DMS114 treated with DMSO at 0.1 percent for 48 hours (cell line): ENCODE data around the gene FRMPD4.
"Not testable (repeated sequence)": the region's sequence is repeated elsewhere in the genome, so short reads cannot be mapped to it uniquely, and the experiment has no call there.

ENCODE experiments used
- DNase-seq: peaks from one replicate; lab custom pipeline; 2025; ENCODE audit not compliant: unreplicated experiment; lab: John Stamatoyannopoulos, UW

The FRMPD4 gene

DNA sequence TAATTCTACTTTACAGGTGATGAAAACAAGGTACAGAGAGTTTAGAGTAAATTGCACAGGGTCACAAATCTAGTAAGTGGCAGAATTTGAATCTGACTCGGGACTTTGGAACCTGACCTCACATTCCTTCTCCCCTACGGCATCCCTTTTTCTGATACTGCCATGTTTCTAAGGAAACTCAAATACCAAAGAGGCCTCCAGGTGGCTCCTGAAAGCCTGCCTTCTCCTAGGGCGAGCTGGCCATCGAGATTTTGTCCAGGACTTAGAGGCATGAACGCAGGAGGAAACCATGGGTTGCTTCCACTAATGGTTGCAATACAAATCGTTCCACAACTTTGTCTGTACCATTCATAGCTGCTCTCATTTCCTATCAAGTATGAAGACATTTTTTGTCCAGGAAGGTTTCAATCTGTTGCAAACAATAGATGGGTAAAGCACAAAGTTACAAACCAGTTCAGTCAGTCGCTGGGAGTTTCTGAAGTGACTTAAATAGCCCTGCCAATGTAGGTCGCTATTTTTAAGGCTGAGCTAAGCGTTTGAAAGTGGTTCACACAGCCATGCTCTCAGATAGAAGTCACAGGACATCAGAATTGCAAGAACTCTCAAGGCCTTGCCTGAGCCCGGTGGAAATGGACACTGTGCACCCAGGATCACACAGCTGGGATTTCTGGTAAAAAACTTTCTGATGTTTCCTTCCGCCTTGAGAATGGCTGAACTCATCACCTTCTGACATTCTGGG lies 356.3 kb downstream of the FRMPD4 start:
- DNase-seq: no peak

DNA sequence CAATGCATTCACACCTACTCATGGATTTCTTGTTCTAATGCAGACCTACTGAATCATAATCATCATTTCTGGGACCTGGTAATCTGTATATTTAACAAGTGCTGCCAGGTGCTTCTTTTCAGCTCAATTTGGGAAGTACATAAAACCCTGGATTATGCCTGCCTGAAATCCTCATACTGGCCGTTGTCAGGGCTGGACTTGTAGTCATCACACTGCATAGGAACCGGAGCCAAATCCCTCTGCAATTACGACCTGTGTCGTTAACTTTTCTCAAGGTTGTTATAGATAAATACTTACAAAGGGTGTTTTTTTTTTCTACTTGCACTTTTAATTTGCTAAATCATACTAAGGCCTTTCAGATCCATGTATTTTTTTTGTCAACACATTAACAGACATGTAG lies 358.1 kb downstream of the FRMPD4 start:
- no peak for DNase-seq

DNA sequence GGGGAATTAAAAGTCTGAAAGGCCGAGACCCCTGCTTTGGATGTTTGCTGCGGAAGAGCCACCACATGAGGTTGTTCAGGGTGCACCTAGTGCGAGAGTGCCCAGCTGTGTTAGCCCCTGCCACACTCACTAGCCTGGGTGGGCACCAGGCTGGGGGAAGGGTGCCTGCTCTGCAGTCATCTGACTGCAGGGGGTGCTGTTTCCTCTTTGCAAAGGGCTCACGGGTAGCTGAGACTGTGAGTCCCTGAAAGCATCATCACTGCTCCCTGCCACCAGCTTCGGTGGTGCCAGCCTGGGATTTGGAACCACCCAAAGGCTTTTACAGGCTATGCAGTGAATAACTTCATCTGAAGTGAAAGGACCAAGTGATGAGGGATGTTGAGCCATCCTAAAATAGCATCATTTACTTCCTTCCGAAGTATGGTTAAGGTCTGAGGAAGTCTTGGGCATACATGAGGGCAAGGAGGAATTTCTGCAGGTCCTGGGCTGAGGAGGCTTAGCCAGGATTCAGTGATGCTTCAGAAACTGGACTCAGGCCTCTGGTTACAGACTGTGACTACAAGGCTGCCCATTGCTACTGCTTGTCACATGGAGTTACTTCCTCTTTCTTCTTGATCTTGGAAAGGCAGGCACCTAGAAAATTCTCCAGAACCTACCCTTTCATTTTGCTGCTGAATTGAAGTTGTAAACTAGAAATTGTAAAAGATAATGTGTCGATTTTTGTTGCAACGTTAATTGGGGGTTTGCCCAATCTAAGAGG lies 359.7 kb downstream of the FRMPD4 start:
- no peak for DNase-seq

DNA sequence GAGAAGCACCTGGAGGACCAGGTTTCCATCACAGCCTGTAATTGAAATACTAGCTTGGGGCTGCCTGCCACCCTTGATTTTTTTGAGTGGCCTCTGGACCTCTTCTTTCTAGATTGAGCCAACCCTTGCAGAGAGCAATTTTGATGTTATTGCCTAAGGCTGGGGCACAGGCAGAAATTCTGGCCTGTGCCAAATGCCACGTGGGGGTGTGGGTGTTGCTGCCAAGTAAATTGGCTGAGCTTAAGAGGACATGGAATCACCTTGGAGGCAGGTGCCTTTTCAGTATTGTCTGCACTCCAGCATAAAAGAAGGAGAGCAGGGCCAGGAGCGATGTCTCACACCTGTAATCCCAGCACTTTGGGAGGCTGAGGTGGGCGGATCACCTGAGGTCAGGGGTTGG lies 366.9 kb downstream of the FRMPD4 start:
- no peak for DNase-seq

DNA sequence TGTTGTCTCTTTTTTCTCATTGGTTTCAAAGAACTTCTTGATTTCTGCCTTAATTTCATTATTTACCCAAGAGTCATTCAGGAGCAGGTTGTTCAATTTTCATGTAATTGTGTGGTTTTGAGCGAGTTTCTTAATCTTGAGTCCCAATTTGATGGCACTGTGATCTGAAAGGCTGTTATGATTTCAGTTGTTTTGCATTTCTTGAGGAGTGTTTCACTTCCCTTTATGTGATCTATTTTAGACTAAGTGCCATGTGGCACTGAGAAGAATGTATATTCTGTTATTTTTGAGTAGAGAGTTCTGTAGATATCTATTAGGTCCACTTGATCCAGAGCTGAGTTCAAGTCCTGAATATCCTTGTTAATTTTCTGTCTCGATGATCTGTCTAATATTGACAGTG lies 377.1 kb downstream of the FRMPD4 start:
- DNase-seq: not testable (repeated sequence)

DNA sequence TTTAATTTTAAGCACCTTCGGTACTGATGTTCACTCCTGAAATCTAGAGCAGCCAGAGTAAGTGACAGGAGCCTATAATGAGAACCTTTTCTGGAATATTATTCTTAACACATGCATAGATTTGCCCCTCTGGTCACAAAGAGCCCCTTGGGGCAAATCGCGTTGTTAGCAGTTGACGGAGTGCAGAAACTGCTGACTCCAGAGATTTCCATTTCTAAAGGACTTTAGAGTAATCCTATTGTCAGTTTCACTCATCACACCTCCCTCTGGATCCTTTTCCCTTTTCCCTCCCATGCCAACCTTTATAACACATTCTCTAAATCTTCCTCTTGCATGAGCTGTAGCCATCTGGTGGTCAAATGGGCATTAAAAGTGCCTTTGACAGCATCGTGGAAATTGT lies 388.0 kb downstream of the FRMPD4 start:
- no peak for DNase-seq

DNA sequence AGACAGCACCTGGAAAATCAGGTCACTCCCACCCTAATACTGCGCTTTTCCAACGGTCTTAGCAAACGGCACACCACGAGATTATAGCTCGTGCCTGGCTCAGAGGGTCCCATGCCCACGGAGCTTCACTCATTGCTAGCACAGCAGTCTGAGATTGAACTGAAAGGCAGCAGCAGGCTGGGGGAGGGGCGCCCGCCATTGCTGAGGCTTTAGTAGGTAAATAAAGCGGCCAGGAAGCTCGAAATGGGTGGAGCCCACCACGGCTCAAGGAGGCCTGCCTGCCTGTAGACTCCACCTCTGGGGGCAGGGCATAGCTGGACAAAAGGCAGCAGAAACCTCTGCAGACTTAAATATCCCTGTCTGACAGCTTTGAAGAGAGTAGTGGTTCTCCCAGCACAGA lies 399.8 kb downstream of the FRMPD4 start:
- DNase-seq: not testable (repeated sequence)

DNA sequence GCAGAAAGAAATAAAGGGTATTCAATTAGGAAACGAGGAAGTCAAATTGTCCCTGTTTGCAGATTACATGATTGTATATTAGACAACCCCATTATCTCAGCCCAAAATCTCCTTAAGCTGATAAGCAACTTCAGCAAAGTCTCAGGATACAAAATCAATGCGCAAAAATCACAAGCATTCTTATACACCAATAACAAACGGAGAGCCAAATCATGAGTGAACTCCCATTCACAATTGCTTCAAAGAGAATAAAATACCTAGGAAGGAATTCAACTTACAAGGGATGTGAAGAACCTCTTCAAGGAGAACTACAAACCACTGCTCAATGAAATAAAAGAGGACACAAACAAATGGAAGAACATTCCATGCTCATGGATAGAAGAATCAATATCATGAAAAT lies 404.0 kb downstream of the FRMPD4 start:
- not testable (repeated sequence) for DNase-seq

DNA sequence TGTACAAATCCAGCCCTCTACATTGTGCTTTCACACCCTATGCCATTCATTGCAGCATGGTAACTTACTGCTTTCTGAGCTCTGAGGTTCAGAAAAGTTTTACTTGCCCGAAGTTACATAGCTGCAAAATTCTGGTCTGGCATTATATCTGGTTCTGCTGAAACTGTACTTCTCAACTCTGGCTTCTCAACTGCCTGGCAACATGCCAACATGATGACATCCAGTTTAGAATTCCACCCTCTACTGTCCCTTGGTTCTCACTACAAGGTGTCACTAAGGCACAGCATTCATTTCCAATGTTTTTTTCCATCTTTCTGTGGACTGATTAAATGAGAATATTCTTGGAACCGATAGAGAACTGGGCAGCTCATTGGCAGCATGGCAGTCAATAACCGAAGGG lies 410.1 kb downstream of the FRMPD4 start:
- DNase-seq: no peak

DNA sequence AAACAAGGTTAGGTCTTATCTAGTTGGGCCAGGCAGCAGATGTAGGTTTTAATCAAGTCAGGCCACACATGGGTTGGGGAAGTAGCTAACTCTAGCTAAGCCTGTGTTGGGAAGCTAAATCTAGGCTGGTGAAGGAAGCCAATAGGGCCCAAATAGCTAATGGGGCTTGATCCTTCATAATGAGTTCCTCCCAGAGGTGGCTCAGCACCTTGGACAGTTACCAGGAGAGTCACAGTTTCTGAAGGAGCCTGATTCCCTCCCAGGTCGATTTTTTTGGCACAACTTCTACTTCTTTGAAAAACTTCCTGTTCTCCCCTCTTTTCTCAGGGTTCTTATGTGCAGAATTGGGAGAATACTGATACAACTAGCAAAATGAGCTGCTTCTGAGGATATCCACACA lies 410.5 kb downstream of the FRMPD4 start:
- no peak for DNase-seq

DNA sequence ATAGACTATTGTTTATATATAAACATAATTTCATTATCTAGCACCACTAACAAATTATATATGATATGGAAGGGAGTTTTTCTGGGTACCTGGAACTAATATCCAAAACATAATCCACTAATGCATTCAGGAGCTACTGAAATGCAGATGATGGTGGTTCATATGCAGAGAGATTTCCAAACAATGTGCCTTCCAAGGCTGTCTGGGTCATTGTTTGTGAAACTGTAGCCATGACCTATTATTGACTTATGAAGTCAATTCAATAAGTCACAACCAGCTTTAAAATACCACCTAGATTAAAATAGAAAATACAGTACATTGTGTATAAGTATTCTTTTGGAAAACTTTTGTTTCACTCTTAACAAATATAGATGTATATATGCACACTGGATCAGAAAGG lies 415.9 kb downstream of the FRMPD4 start:
- DNase-seq: no peak

DNA sequence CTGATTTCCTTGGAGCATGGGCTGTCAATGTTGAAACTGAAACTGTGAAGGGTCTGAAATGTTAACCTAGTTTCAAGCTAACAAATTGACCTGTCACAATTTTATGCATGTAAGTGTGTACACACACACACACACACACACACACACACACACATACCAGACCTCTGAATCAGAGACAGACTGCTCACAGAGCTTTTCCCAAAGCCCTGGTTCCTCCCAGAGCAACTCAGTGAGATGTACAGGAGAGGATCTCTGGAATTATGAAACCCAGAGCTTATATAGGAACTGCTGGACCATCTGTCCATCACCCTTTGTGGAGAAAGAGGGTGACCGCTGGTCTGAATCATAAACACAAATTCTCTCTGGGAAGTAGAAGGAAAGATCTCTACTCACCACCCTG lies 424.8 kb downstream of the FRMPD4 start:
- no peak for DNase-seq

DNA sequence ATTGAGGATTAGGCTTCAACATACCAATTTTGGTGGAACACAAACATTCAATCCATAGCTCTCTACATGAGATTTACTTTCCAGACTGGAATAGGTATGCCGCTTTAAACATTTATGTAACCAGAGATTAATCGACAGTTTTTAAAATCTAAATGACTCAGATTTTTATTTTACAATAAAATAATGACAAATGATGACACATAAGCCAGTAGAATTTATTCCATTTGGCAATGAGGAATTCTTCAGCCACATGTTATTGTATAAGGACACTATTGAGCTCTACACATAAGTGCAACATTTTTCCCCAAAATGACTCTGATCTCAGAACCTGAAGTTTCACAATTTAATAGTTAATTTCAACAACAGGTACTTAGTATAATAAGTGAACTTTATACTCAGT lies 425.9 kb downstream of the FRMPD4 start:
- DNase-seq: no peak

DNA sequence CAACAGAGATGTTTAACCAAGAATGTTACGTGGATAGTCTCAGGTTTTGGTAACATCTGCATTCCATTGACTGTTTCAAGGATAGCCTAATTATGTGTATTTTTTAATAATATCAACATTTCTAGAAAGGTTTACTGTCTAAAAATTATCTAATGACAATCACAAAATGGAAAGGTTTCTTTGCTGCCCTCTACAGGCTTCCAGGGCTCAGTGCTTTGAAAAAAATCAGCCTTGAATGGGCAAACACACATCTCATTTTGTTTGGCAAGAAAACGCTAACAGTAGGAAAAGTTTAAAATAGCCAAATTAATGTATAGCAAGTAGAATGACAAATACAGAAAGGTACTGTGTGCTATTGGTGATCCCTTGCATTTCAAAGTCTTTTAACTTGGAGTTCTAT lies 429.6 kb downstream of the FRMPD4 start:
- DNase-seq: no peak

DNA sequence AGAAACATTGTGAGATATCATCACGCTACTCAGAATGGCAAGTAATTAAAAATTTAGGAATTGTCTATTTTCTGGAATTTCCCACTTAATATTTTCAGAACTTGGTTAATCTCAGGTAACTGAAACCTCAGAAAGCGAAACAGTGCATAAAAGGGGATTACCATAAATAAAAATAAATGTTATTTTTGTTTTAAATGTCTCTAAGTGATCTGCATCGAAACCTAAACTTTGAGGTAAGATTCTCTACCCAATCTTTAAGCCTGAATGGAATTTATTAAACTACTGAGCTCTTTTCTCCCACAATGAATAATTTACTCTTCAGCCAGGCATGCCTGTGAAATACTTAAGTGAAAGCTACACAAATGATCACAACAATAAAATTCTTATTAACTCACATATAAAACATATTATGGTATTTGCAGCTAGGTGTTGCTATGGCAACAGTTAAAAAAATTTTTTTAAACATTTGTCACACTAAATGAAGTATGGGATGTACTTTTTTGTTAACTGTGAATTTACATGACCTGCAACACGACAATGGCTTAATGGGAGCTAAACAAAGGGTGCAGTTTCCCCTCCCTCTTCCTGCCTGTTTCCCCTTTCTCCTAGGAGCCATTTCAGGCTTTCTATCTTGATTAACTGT lies 432.7 kb downstream of the FRMPD4 start:
- no peak for DNase-seq

DNA sequence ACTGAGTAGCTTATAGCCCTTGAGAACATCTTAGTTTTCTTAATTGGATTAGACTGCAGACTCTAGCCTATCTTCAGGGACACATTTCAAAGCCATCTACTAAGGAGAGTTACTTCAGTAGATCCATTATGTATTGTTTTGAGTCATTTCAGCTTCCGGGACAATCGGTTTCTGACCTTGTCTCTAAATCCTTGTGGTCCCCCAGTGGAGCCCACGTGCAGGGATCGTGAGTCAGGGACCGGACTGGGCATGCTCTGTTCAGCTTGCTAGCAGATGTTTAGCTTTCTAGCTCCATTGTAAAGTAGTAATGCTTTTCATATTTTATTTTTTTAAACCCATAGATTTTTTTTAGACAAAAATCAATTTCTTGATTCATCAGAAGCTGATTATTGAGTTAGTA lies 441.0 kb downstream of the FRMPD4 start:
- DNase-seq: no peak

DNA sequence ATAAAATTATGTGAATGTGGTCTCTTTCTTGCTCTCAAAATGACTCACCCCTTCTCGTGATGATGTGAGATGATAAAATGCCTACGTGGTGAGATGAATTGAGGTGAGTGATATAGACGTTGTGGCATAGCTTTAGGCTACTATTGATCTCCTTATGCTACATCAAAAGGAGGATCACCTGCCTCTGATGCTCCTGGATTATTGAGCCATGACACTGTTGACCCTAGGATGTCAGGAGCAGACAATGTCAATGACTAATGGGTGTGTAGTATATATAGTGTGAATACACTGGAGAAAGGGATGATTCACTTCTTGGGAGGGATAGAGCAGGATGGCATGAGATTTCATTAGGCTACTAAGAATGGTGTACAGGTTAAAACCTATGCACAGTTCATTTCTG lies 442.3 kb downstream of the FRMPD4 start:
- DNase-seq: no peak

DNA sequence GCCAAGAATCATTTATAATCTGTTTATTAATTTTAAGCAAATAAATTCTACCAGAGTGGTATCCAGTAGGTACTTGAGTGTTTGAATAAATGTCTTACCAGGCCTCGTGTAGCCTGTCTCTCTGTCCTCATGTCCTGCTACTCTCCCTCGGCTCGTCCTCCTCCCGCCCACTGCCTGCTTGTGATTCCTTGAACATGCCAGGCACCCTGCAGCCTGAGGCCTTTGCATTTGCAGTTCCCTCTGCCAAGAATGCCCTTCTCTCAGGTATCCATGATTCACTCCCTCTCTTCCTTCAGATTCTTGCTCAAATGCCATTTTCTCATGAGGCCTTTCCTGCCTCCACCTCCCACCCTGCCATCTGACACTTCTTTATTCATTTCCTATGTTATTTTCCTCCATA lies 443.3 kb downstream of the FRMPD4 start:
- DNase-seq: no peak

DNA sequence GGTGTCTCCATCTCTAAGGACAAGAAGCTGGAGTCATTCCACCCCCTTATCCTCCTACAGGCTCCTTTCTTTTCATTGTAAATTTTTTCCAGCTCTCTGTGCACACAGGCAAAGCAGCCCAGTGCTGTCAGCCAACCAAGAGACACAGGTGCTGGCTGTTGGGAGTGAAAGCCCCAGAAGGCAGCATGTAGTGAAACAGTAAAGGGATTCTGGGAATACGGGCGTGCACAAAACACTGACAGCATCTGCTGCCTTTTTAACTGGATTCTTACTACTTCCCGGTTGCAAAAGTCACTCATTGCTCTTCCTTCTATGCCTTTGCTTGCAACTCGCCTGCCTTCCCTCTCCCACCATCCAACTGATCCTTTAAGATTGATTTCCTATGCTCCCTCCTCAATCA lies 444.4 kb downstream of the FRMPD4 start:
- DNase-seq: no peak

DNA sequence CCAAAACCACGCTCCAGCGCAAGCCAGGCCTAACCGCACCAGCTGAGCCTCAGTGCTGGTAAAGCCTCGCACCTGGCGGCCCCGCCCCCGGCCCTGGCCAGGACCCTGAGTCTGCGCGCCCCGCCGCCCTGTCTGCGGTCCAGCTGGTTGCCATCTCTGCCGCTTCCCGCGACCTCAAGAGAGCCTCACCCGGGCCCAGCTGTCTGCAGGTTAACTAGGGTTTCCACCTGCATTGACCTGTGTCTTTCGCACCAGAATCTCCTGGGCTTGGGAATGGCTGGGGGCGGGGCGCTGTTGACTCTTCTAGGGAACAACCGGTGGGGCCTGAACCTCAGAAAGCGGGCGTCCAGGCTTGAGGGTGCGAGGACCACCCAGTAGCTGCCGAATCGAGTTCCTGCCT lies 445.3 kb downstream of the FRMPD4 start:
- no peak for DNase-seq

DNA sequence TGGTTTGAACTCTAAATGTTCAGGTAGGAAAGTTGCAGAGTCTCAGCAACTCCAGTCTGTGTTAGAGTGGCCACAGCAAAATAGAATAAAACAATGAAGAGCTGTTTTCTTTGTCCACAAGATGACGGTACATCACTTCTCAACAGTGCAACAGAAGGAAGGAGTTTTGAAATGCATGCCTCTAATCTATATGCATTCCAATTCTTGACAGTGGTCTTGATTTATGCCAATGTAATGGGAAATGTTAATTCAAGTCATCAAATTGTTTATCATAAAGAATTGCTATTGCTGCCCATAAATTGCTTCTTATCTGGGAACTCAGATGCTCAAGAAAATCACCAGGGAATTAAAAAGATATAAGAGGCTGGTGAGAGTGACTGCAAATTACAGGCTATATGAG lies 457.4 kb downstream of the FRMPD4 start:
- no peak for DNase-seq

DNA sequence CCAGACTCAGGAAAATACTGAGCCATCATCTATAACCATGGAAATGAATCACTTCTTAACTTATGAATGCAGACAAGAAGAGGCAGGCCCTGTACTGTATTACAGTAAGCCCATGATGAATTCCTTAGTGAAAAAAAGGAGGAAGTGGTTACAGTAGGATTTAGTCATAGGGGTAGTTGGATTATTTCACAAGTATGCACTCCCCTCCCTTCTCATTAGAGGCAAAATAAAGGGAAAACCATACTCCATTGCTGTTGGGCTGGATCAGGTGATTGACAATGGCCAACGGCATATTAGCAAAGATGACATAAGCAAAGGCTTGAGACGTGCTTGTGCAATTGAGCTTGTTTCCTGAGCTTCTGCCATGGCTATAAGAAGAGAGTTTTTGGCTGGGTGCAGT lies 471.8 kb downstream of the FRMPD4 start:
- no peak for DNase-seq
